Upper lobe of left lung (tissue), 6 donors: ENCODE results near the gene C2CD4D. TPM values are rescaled to one million over a fixed set of nuclear protein-coding genes. Genes with fewer than 3 reads are reported as not detected.
A peak's percentile ranks its signal among the peaks of the same experiment; 100 is the strongest.

ENCODE experiments used
- ATAC-seq, 2 donors: fragments of 200-7000 bp; cut with Tn5 transposase; one replicate each; pipeline ENCODE4 v1.9.1; 2022; ENCODE audit warnings: mild to moderate bottlenecking in 2 of 2, moderate library complexity in 2 of 2; ENCODE audit not compliant: low FRiP score in 2 of 2
- DNase-seq, 2 donors: peaks; one replicate each; pipeline ENCODE4 v3.0.0-alpha.2; 2019 to 2020
- H3K27ac ChIP-seq, 4 donors: fragments of 200-600 bp; sonication (generic); one replicate each; pipeline ENCODE4 v1.5.1; 2016 to 2019
- H3K27me3 ChIP-seq, 4 donors: fragments of 200-600 bp; sonication (generic); one replicate each; pipeline ENCODE4 v1.5.1; 2017 to 2019
- H3K36me3 ChIP-seq, 4 donors: fragments of 200-600 bp; sonication (generic); one replicate each; pipeline ENCODE4 v1.5.1; 2016 to 2019
- H3K4me1 ChIP-seq, 4 donors: fragments of 200-600 bp; sonication (generic); one replicate each; pipeline ENCODE4 v1.5.1; 2018 to 2019
- H3K4me3 ChIP-seq, 4 donors: fragments of 200-600 bp; sonication (generic); one replicate each; pipeline ENCODE4 v1.5.1; 2017 to 2019; ENCODE audit warnings: mild to moderate bottlenecking in 2 of 4, moderate library complexity in 1 of 4
- H3K9me3 ChIP-seq, 4 donors: fragments of 200-600 bp; sonication (generic); one replicate each; pipeline ENCODE4 v1.5.1; 2018 to 2019
- EP300 ChIP-seq, 4 donors: sonication (generic); formaldehyde crosslinking; IDR thresholded peaks; one replicate each; pipeline ENCODE4 v1.5.1; 2017; ENCODE audit warnings: antibody characterized with exemption in 4 of 4, control low read depth in 2 of 4
- POLR2A ChIP-seq, 4 donors: fragments of 450-650 bp; IDR thresholded peaks; one replicate each; pipeline ENCODE4 v1.5.1; 2016 to 2017; ENCODE audit warnings: antibody characterized with exemption in 4 of 4, mild to moderate bottlenecking in 2 of 4
- POLR2AphosphoS5 ChIP-seq, 2 donors: sonication (generic); formaldehyde crosslinking; IDR thresholded peaks; one replicate each; pipeline ENCODE4 v1.5.1; 2017; ENCODE audit warnings: antibody characterized with exemption in 2 of 2
- WGBS, 2 donors: methylation state at CpG; one replicate each; pipeline ENCODE4 v1.1.5; 2017 to 2018; 5-methylcytosine and 5-hydroxymethylcytosine counted together
- total RNA-seq, 6 donors: library from RNA; depleted of rRNA in 4 of 6; stranded (reverse); fragments of >200 nt in 4 of 6; gene quantifications; one replicate each; pipeline versions ENCODE4 v1.1.0 to v1.2.1, GENCODE V29; 2016 to 2021
- TF ChIP-seq, protein P1 (sequence below), 6 experiments: fragments of 450-650 bp in 4 of 6; fragments of 200-600 bp in 2 of 6; sonication (generic) in 2 of 6; IDR thresholded peaks; one replicate each; pipeline ENCODE4 v1.5.1; 2016 to 2019; ENCODE audit warnings: antibody characterized with exemption in 6 of 6
- donor health status: DM: no; HTN: no; CAD: no; lungs with moderate emphysema.
- donor health status: DM: no; HTN: yes; CAD: no; lungs with severe emphysema.

The C2CD4D gene
- total RNA-seq, 6 donors from 2014 or later = 0.29 to 3.6 (median 0.78) TPM; not detected in 2

DNA sequence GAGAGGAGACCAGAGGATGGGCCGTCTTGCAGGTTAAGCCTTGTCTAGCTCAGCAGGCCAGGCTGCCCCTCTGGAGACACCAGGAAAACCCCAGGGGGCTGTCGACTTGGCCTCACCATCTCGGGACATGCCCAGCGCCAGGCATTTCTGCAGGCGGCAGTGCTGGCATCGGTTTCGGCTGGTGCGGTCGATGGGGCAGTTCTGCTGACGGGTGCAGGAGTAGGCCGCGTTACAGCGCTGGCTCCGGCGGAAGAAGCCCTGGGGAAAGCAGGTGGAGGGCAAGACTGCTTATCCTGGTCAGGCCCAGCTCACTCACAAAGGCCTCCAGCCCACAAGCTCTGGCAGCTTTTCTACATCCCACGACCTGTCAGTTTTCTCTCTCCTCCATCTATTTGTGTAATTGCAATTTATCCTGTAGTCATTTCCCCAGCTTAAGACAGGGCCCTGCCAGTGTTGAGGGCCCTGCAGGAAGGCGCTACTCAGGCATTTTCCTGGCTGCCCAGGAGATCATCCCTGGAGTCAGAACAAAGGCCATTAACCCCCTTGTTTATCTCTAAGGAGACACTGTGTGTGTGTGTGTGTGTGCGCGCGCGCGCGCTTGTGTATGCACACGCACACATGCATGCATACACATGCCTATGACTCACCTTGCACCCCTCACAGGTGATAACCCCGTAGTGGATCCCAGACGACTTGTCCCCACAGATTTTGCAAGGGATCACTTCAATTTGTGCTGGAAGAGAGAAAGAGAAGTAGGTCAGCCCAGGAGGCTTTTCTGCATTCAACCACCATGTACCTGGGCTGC, 22.9 kb downstream of the C2CD4D start:
- H3K36me3 ChIP-seq = peaks cover 0 to 3% (median 0%) of the 10 kb centered on the region in 4 donors
- ATAC-seq = no peak
- DNase-seq = peak in 1 of 2 donors; percentile 57
- H3K27ac ChIP-seq = no peak overlapping the region
- 66 to 77% methylated on average over 14 to 26 of the region's 26 CpGs for WGBS, 2 donors
- TF ChIP-seq, protein P1, sequence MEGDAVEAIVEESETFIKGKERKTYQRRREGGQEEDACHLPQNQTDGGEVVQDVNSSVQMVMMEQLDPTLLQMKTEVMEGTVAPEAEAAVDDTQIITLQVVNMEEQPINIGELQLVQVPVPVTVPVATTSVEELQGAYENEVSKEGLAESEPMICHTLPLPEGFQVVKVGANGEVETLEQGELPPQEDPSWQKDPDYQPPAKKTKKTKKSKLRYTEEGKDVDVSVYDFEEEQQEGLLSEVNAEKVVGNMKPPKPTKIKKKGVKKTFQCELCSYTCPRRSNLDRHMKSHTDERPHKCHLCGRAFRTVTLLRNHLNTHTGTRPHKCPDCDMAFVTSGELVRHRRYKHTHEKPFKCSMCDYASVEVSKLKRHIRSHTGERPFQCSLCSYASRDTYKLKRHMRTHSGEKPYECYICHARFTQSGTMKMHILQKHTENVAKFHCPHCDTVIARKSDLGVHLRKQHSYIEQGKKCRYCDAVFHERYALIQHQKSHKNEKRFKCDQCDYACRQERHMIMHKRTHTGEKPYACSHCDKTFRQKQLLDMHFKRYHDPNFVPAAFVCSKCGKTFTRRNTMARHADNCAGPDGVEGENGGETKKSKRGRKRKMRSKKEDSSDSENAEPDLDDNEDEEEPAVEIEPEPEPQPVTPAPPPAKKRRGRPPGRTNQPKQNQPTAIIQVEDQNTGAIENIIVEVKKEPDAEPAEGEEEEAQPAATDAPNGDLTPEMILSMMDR (IDR thresholded peaks at IDR 0.05) = no peak
- TF ChIP-seq POLR2A (IDR thresholded peaks at IDR 0.05) = no peak
- TF ChIP-seq EP300 (IDR thresholded peaks at IDR 0.05) = no peak
- TF ChIP-seq POLR2AphosphoS5 (IDR thresholded peaks at IDR 0.05) = no peak
- no peaks in the 10 kb centered on the region for H3K9me3 ChIP-seq
- peaks cover 0 to 13% (median 2%) of the 10 kb centered on the region in 4 donors for H3K4me1 ChIP-seq
- no peaks in the 10 kb centered on the region for H3K27me3 ChIP-seq
- H3K4me3 ChIP-seq = no peak overlapping the region

DNA sequence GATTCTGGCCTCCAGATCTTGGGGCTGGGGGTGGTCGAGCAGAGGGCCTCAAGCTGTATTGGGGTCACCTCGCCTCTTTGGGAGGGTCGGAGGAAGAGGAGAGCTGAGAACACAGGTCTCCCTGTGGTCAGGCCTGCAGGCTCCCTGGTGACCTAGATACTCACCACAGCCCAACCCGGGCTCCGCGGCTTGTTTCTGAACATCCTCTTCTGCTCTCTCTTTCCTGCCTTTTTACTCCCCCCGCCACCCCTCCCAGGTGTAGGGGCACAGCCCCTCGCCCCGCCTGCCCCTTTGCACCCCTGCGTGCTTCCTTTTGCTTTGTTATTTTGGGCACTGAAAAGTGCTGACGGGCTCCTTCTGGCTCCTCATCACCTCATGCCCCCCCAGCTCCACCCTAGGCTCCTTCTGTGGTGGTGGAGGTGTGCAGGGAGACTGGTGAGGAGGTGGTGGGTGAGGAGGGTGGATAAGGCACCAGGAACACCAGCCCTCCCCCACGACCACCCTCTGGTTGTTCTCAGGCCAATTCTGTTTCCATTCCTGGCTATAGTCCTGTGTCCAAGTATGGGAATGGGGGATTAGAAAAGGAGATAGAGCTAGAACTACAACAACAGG, 23.8 kb downstream of the C2CD4D start:
- DNase-seq (no peak), ATAC-seq (no peak)
- peaks cover 0 to 8% (median 2%) of the 10 kb centered on the region in 4 donors for H3K4me1 ChIP-seq
- TF ChIP-seq POLR2A (IDR thresholded peaks at IDR 0.05) = no peak
- no peak for TF ChIP-seq POLR2AphosphoS5 (IDR thresholded peaks at IDR 0.05)
- TF ChIP-seq, protein P1 (IDR thresholded peaks at IDR 0.05) = no peak
- no peak for TF ChIP-seq EP300 (IDR thresholded peaks at IDR 0.05)
- H3K27me3 ChIP-seq = no peaks in the 10 kb centered on the region
- peak overlapping the region in 2 of 4 donors; percentile 11 to 49 for H3K27ac ChIP-seq
- 62 to 69% methylated on average over 12 of the region's 12 CpGs for WGBS, 2 donors
- H3K4me3 ChIP-seq = no peak overlapping the region
- peaks cover 0 to 3% (median 0%) of the 10 kb centered on the region in 4 donors for H3K36me3 ChIP-seq
- no peaks in the 10 kb centered on the region for H3K9me3 ChIP-seq

DNA sequence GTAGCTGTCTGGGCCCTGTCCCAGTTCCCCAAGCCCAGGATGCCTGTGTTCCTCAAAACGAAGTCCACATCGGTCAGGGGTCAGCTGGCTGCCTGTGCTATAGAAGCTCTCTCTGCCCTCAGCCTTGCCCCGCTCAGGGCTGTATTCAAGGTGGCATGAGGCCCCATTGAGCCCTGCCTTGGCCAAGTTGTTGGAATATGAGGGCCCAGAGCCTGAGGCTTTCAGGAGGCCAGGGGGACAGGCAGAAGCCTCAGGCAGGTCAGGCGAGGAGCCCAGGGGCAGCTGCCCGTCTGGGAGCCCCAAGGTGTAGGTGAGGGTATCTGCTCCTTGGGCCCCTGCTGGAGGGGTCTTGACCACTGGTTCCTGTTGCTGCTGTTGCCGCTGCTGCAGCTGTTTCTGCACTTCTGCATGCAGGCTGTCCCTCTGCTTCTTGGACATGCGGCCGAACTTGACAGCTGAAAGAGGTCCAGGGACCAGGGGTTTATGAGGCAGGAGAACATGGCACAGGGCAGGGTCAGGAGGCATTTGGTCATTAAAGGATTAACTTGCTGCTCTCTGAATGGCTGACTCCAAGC, 24.6 kb downstream of the C2CD4D start:
- Histone ChIP-seq H3K27ac (peak overlapping the region in 2 of 4 donors; percentile 11 to 21), H3K27me3 (no peaks in the 10 kb centered on the region), H3K4me3 (no peak overlapping the region), H3K4me1 (no peaks in the 10 kb centered on the region), H3K9me3 (no peaks in the 10 kb centered on the region), H3K36me3 (peaks cover 0 to 3% (median 0%) of the 10 kb centered on the region in 4 donors)
- DNase-seq (no peak), ATAC-seq (no peak)
- WGBS, 2 donors = 90% methylated on average over 8 of the region's 8 CpGs; no CpG with 5 or more reads in 1 of the 2 donors
- TF ChIP-seq POLR2A (IDR thresholded peaks at IDR 0.05) (no peak), POLR2AphosphoS5 (IDR thresholded peaks at IDR 0.05) (no peak), EP300 (IDR thresholded peaks at IDR 0.05) (no peak)
- TF ChIP-seq, protein P1 (IDR thresholded peaks at IDR 0.05) = no peak

DNA sequence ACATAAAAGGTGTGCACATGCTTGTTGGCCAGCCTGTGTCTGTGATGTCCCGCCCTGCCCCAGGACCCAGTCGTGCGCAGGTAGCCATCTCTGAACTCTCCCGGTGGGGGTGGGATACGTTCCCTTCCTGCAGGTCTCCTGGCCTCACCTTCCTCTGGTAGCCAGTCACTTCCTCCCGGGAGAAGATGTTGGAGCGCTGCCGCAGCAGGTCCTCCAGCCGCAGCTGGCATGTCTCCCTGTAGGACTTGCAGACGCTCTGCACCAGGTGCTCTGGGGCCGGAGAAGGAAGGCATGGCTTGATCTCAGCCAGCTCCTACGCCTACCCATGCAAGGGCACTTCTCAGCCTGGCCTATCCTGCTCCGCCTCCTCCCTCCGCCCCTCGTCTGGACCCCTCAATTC, 25.2 kb downstream of the C2CD4D start:
- no peak overlapping the region for H3K4me3 ChIP-seq
- no peaks in the 10 kb centered on the region for H3K4me1 ChIP-seq
- ATAC-seq (no peak), DNase-seq (peak in 1 of 2 donors; percentile 65)
- H3K9me3 ChIP-seq = no peaks in the 10 kb centered on the region
- peaks cover 0 to 3% (median 0%) of the 10 kb centered on the region in 4 donors for H3K36me3 ChIP-seq
- H3K27me3 ChIP-seq = no peaks in the 10 kb centered on the region
- no peak for TF ChIP-seq EP300 (IDR thresholded peaks at IDR 0.05)
- no peak for TF ChIP-seq POLR2AphosphoS5 (IDR thresholded peaks at IDR 0.05)
- no peak for TF ChIP-seq POLR2A (IDR thresholded peaks at IDR 0.05)
- TF ChIP-seq, protein P1 (IDR thresholded peaks at IDR 0.05) = no peak
- 87 to 90% methylated on average over 10 to 15 of the region's 15 CpGs for WGBS, 2 donors
- H3K27ac ChIP-seq = no peak overlapping the region
